ENCODE data around the gene ANKRD13D. TPM values are rescaled to one million over a fixed set of nuclear protein-coding genes. Genes with fewer than 3 reads are reported as not detected.

The ANKRD13D gene
- polyA plus RNA-seq, 1 donor from 2014 or later, result 93.5 TPM

- H3F3A ChIP-seq (ENCODE audit: insufficient read depth, low read length, poor library complexity, severe bottlenecking), result peaks cover 3% of the 10 kb centered on the region
- no peaks in the 10 kb centered on the region for H3K9me2 ChIP-seq (ENCODE audit: insufficient read depth, low read length)
- H3K4me2 ChIP-seq (ENCODE audit: low read length), result no peak overlapping the region
- peaks cover 4% of the 10 kb centered on the region for H3K36me3 ChIP-seq (ENCODE audit: insufficient read depth, low read length)
- no peak overlapping the region for H3K27ac ChIP-seq (ENCODE audit: low read length)
- H3K9me3 ChIP-seq (ENCODE audit: low read length), result no peaks in the 10 kb centered on the region
- no peaks in the 10 kb centered on the region for H4K20me1 ChIP-seq (ENCODE audit: insufficient read depth)
- TF ChIP-seq EP300 (conservative IDR thresholded peaks at IDR 0.05; ENCODE audit: poor library complexity, severe bottlenecking), result no peak
- TF ChIP-seq EZH2 (IDR thresholded peaks at IDR 0.05; ENCODE audit: borderline replicate concordance, insufficient read depth, low read length, poor library complexity, severe bottlenecking), result no peak
- no peak for TF ChIP-seq SMC3 (conservative IDR thresholded peaks at IDR 0.05; ENCODE audit: poor library complexity)
- H3K27me3 ChIP-seq (ENCODE audit: insufficient read depth, low read depth, low read length), result no peaks in the 10 kb centered on the region
- peaks cover 6% of the 10 kb centered on the region for H3K79me2 ChIP-seq (replicated peaks; ENCODE audit: insufficient read depth, low read length)
- no peak overlapping the region for H2AFZ ChIP-seq (ENCODE audit: low read depth, low read length)
- no peak overlapping the region for H3K4me3 ChIP-seq (ENCODE audit: low read length)
- no peak overlapping the region for H3K9ac ChIP-seq (ENCODE audit: low read length)
These were observed 3.6 kb downstream of the ANKRD13D start for GRCh38 chr11:67292671-67293070.

GRCh38 chr11:67293090-67293489 lies 4.0 kb downstream of the ANKRD13D start:
- Histone ChIP-seq H3F3A (ENCODE audit: insufficient read depth, low read length, poor library complexity, severe bottlenecking) (no peaks in the 10 kb centered on the region), H3K9me3 (ENCODE audit: low read length) (no peaks in the 10 kb centered on the region), H3K27ac (ENCODE audit: low read length) (no peak overlapping the region), H3K79me2 (replicated peaks; ENCODE audit: insufficient read depth, low read length) (peaks cover 6% of the 10 kb centered on the region), H3K27me3 (ENCODE audit: insufficient read depth, low read depth, low read length) (no peaks in the 10 kb centered on the region), H3K4me3 (ENCODE audit: low read length) (peak overlapping the region; percentile 27), H3K4me2 (ENCODE audit: low read length) (no peak overlapping the region), H3K9me2 (ENCODE audit: insufficient read depth, low read length) (no peaks in the 10 kb centered on the region), H3K36me3 (ENCODE audit: insufficient read depth, low read length) (peaks cover 4% of the 10 kb centered on the region), H2AFZ (ENCODE audit: low read depth, low read length) (no peak overlapping the region), H4K20me1 (ENCODE audit: insufficient read depth) (no peaks in the 10 kb centered on the region), H3K9ac (ENCODE audit: low read length) (no peak overlapping the region)
- no peak for TF ChIP-seq SMC3 (conservative IDR thresholded peaks at IDR 0.05; ENCODE audit: poor library complexity)
- TF ChIP-seq EP300 (conservative IDR thresholded peaks at IDR 0.05; ENCODE audit: poor library complexity, severe bottlenecking), result no peak
- no peak for TF ChIP-seq CTCF (IDR thresholded peaks at IDR 0.05; ENCODE audit: poor library complexity, severe bottlenecking)
- TF ChIP-seq REST (IDR thresholded peaks at IDR 0.05; ENCODE audit: borderline replicate concordance), result no peak
- TF ChIP-seq MXI1 (conservative IDR thresholded peaks at IDR 0.05; ENCODE audit: poor library complexity, severe bottlenecking), result no peak
- no peak for TF ChIP-seq TAF1 (IDR thresholded peaks at IDR 0.05; ENCODE audit: low read depth)
- TF ChIP-seq RAD21 (conservative IDR thresholded peaks at IDR 0.05), result no peak
- TF ChIP-seq EZH2 (IDR thresholded peaks at IDR 0.05; ENCODE audit: borderline replicate concordance, insufficient read depth, low read length, poor library complexity, severe bottlenecking), result no peak
- TF ChIP-seq POLR2AphosphoS5 (IDR thresholded peaks at IDR 0.05), result no peak

Data from neural cell (in vitro differentiated cells).